ENCODE data around the gene MAML3.

The MAML3 gene

DNA sequence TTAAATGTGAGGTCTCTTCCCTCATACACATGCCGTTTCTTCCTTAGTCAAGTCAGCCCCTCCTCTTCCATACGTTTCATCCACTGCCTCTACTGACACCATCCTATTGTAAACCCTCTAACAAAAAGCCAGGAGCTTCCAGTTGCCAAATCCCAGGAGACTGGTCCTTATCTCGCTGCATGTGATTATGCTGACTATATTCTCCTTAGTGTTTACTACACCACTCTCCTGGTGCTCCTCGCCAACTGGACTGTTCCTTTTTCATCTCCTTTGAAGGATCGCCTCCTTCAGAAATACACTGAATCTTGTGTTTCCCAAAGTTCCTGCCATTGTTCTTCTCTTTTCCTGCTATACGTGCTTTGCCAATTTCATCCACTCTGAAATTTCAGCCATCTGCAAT, 27.7 kb downstream of the MAML3 start:
- no peak for DNase-seq (ENCODE audit: low read depth)

DNA sequence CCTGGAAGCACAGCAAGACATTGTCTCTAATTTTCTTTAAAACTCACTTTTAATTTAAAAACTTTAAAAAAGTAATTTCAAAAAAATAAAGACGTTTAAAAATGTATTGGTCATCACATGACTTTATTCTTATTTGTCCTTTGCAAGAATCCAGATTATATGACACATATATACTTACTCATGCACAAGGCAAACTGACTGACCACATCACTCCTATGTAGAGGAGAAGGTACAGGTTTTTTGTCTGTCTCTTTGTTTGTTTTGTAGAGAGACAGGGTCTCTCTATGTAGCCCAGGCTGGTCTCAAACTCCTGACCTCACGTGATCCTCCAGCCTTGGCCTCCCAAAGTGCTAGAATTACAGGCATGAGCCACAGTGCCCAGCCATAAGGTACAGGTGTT, 28.6 kb downstream of the MAML3 start:
- no peak for DNase-seq (ENCODE audit: low read depth)

DNA sequence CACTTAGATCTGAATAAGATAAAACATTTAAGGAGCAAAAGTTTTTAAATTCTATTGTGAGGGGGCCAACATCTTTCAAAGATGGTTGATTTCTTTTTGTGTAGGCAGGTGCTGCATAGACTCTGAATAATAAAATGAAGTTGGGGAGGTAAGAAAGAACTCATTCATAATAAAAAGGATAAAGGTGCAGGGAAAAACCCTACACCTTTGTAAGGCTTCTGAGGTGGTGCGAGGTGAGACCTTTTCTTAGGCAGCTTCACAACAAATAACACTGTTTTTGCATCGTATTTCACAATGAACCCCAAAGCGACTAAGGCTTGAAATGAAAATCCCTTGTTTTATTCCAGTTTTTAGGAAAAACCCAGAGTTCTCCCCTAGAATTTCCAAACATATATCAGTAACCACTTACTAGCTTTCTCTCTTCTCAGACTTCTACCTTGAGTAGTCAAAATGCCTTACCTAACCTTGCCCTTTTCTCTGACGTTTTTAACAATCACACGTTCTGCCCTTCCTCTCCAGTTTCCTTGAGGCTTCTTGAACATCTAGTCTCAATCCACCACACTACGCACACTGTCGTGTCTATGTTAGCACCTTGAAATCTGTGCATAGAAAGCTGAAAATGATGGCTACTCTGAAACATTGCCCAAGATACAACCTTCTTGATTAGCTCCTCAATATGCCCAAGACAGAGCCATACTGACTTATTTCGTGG, 30.2 kb downstream of the MAML3 start:
- no peak for DNase-seq (ENCODE audit: low read depth)

DNA sequence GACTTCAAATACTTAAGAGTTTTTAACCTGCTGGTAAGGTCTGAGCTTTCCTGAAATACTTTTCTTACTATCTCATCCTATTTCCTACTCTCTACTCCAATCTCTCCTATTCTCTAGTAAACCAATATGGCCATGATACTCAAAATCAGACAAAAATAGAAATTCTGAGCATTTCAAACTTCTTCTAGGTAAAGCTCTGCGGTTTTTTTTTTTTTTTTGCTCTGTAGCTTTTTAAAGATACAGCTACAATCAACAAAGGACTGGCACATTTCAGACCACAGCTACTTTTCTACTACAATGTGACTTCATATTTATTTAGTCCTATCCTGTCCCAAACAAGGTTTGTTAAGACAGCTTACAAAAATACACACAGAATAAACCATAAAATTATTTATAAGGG, 31.1 kb downstream of the MAML3 start:
- DNase-seq (ENCODE audit: low read depth) = no peak

DNA sequence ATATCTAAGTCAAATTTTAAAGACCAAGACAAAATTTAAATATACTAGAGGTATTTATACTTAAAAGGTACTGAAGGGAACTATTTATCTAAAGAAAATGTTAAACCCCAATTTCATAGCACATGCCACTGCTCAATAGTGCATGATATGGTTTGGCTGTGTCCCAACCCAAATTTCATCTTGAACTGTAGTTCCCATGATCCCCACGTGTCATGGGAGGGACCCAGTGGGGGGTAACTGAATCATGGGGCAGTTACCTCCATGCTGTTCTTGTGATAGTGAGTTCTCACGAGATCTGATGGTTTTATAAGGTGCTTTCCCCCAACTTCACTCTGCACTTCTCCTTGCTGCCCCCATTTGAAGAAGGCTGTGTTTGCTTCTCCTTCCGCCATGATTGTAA, 32.3 kb downstream of the MAML3 start:
- no peak for DNase-seq (ENCODE audit: low read depth)

DNA sequence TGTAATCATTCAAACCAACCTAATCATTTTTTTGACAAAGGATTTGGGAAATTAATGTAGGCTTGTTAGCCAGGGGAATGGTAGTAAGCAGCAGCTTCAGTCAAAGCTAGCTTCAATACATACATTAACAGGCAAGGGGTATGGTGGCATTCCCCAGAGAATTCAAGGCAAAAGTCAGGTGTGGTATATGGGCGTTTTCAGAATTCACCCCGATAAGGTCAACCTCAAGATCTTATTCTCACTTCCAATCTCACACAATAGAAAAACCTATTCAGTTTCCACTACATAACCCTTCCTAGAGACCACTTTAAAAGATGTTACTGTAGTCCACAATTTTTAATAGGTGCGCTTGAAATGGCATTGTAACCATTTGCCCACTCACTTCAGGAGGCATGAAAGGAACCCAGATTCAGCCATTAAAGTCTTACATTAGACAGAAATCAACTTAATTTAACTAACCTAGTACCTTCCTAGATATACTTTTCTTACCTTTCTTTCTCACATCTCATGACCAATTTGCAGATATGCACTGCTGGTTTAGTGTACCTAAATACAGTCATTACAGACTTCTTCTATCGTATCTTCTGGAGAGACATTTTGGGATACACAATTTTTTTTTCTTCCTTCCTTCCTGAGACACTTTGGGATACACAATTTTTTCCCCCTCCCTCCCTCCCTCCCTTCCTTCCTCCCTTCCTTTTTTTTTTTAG, 34.9 kb downstream of the MAML3 start:
- no peak for DNase-seq (ENCODE audit: low read depth)

DNA sequence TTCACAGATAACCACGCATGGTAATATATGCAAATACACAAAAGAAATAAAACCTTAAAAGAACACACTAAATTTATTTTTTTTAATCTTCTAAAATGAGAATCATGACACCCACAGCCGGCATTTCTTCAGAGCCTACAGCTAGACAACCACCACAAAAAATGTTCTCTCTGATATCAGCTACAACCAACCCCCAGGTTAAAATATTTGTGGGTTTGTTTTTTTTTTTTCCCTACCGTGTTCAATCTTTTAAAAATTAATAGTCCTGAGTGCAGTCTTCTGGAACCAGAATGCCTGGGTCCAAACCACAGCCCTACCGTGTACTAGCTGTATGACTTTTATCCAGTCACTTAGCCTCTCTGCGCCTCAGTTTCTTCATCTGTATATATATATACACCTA, 36.0 kb downstream of the MAML3 start:
- no peak for DNase-seq (ENCODE audit: low read depth)

DNA sequence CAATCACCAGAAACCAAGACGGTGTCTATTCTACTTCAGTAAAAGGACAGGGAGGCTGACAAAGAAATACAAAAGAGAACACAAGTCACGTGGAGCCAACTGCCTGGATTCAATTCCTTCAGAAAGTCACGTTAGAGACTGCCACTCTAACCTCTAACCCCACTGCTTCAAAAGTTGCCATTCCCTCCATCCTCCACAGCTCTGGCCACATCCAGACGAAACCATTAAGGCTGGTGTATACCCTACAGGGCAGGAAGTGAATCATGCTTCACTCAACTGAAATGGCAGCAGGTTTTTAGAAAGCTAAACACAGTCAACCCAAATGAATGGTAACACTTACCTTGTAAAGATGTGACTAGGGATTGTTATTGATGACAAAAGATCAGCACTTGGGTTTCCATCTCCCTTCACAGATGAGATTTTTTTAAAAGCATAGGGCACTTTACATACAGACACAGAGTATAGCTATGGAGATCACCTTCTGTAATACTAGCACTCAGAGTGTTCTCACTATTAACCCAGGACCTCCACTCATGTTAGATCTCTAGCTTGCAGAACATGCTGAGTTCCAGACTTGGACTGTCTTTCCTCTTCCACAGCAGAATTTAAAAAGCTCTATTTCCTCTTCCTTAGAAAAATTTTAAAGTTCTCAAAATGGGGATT, 37.4 kb downstream of the MAML3 start:
- DNase-seq (ENCODE audit: low read depth) = no peak

DNA sequence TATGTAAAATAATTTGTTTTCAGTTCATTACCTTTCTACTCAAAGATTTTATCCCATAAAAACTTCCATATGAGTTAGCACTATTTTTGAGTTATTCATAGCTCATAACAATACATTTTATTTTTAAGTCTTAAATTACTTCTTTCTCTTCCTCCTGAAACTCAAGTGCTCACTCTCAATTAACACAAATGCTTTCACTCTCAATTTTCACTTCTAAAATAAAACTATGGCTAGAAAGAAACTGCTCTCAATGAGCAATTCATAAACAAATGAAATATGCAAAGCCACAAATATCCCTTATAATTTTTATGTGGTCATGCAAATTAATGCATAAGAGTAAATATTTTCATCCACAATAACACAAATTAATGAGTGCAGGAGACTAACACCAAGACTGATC, 38.8 kb downstream of the MAML3 start:
- DNase-seq (ENCODE audit: low read depth) = no peak

DNA sequence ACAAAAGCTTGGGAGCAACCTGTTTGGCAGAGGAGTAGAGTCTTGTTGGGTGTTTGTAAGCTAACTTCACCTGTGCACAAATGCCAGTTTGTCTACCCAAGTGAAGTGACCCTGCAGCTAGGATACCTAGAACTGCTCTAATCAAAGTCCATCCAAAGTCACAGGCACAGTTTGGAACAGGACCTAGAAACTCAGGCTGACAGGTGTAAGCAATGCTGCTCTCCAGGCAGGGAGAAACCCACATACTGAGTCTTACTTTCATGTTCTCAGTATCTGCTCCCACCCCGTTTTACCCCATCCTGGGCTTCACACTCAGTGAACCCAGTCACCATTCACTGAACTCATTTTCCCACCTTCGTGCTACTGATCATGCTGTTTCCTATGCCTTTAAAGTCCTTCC, 40.3 kb downstream of the MAML3 start:
- no peak for DNase-seq (ENCODE audit: low read depth)

DNA sequence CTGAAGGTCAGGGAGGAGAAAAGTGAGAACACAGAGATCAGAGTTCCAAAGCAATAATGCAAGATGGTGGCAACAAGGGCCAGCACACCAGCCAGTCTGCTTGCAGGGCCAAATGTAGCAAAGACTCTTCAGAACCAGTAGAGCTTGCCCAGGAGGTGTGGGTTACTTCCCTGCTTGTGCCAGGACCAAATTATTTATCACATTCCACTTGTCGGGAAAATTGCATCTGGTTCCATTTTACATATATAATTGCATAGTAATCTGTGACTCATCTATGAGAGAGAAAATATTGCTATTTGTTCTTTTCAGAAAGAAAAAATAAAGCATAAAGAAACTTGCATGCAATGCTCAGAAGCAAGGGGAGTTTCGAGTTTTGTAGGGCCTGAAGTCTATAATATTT, 41.4 kb downstream of the MAML3 start:
- DNase-seq (ENCODE audit: low read depth) = no peak

DNA sequence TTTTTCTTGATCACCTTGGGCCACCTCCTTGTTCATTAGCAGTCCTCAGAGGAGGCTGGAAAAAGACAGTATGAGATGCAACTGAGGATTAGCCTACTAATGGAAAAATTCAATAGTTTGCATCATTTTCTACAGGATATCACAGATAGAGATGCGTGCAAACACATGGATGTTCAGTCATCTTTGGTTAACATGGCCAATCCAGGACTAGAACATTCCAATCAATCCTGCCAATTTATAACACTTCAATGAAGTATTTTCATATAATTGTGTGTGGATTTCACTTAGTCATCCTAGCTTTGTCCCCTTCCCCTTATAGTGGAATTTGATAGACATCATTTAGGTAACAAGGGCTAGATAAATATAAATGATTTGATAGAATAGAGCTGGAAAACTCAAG, 42.7 kb downstream of the MAML3 start:
- DNase-seq (ENCODE audit: low read depth) = no peak

DNA sequence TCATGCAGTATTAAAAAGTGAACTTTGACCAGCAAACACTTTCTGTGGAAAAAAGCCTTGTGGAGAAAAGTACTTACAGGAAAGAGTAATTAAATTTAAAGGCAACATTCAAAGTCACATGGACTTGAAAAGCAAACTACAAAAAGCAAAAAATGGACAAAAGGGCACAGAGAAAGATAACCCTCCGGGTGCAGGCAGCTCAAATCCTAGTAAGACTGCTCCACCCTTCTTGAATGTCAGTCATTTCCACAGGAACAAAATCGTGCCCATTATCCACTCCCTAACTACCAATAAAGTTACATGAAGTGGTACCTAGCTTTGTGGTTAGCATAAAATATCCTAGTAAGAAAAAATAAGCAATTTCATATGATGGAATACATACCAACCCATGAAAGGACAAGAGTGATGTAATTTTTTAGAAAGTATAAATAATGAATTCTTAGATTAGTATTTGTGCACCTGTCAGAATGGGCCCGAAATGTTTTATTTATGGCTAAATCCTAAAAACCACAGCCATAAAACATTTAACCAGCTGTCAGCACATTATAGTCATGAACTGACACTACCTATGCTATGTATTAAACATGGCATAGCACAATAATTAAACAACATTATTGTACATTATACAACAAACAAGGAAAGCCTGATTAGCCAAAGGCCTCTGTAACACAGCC, 43.3 kb downstream of the MAML3 start:
- DNase-seq (ENCODE audit: low read depth) = no peak

DNA sequence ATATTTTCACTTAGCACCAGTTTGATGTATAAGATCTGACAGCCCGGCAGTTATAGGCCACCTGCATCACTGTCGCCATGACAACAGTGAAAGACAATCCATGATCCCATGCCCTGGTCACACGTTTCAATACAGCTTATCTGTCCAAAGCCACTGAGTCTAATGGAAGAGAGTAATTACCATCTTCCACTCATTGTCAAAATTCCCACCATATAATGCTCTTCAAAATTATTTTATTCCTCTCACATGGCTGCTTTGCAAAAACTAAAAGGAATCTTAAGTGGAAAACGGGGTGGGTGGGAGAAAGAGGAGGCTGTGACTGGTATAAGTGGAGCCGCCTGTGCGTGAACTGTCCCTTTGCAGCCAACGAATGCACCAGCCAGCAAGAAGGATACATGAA, 44.2 kb downstream of the MAML3 start:
- no peak for DNase-seq (ENCODE audit: low read depth)

DNA sequence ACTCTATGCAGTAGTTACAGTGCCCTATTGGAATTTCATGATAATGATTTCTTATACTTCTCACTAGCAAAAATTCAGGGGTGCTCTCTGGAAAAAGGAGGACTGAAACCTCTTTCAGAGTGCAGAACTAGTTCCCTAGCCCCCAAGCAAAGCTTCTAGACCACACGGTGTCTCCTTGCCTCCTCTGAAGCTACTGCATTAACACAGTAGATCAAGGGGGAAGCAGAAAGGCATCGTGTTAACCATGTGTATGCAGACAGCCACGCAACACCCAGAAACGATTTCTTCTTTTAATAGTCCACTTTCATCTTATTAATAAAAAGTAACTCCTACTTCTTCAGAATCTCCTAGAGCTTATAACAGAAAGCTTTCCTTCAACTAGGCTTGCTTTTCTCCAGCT, 44.7 kb downstream of the MAML3 start:
- DNase-seq (ENCODE audit: low read depth) = no peak

DNA sequence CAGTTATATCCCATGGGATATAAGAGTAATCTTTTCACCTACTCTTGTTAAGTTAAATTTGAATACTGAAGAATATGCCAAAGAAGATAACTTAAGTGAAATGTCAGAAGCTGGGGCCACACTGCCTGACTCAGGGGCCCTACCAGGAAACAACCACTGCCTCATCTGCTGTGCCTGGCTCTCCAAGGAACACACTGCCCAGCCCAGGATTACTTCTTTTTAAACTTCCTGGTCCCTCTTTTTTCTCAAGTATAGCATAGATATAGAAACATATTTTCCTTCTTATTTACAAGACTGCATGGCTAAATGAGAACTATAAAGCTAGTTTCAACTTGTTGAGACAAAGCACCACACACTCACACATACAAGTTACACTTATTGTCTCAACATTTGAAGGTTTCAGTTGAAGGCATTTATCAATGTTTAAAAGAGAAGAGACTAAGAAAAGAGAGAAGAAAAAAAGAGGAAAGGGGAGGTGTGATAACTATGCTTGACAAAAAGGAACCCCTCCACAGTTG, 45.2 kb downstream of the MAML3 start:
- no peak for DNase-seq (ENCODE audit: low read depth)

DNA sequence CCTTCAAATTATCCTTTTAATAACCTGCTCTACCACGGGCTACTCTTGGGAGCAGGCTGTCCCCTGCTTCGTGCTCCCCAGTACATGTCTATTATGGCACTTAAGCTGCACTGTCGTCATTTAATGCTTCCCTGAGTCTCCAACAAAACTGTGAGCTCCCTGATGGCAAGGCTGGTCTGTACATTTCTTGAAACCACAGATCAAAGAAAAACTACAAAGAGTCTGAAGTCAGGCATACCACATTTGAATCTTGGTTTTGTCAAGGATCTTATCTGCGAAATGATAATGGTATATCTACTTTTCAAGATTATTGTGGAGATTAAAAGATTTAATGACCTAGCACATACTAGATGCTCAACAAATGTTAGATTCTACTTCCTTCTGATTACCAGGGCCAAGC, 45.7 kb downstream of the MAML3 start:
- DNase-seq (ENCODE audit: low read depth) = no peak

DNA sequence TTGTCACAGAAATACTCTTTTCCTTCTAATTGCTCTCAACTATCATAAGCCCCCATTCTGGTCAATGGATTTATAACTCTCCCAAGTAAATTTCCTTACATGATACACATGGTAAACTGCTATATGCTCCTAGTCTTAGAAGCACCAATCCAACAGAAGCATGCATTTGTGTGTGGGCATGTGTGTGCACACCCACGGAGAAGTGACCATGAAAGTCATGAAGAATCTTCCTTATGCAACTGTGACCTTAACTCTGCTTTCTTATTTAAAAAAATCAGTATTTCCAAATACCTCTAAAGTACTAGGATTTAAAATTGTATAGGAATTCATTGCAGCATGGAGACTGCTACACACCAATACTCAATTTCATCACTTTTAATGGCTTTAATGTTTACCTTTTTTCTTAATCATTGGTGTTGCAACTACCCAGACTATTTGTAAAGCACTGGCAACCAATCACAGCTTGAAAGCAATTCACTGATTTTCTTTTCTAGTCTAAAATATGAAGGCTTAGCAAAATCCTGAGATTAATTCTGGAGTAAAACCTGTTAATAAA, 47.6 kb downstream of the MAML3 start:
- DNase-seq (ENCODE audit: low read depth) = no peak

DNA sequence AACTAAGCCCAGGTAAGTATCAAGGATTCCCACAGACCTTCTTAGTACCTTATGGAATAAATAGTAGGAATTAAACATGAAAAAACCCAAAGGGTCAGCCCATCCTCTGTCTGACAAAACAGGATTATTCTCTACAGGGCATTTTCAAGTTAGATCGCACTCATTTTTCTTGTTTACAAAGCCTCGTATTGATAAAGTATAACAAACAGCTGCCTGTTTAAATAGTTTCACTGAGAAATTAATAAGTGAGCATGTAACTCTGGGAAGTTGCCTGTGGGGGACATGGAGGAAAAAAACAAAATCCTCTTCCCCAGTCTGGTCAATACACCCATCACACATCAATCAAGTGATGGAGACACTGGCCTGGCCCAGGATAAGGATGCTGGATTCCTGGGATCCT, 48.5 kb downstream of the MAML3 start:
- no peak for DNase-seq (ENCODE audit: low read depth)

DNA sequence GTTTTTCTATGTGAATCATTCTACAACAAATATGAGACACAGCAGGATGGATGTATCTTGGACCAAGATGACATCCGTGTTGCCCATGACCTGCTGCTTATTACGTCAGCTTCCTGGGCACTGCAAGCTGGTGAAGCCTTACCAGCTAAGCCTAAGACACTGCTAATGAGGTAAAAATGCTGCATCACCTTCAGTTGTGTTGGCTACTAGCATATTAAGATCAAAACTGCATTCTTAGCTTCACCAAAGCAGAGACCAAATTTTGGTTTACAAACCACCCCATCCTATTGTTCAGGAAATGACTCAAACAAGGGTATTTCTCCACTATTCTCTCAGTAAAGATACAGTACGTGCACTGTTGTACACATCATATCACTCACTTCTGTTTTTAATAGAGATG, 50.3 kb downstream of the MAML3 start:
- no peak for DNase-seq (ENCODE audit: low read depth)

DNA sequence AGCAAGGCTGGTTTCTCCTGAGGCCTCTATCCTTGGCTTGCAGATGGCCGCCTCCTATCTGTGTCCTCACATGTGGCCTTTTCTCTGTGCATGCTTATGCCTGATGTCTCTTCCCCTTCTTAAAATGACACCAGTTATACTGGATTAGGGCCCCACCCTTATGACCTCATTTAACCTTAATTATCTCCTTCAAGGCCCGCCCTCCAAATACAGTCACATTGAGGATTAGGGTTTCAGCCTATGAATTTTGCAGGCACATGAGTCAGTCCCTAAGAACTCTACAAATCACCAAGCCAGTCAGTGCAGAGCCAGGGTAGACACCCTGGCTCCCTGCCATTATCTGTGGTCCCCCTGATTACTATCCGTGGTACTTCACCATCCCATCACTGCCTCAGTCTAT, 51.6 kb downstream of the MAML3 start:
- no peak for DNase-seq (ENCODE audit: low read depth)

DNA sequence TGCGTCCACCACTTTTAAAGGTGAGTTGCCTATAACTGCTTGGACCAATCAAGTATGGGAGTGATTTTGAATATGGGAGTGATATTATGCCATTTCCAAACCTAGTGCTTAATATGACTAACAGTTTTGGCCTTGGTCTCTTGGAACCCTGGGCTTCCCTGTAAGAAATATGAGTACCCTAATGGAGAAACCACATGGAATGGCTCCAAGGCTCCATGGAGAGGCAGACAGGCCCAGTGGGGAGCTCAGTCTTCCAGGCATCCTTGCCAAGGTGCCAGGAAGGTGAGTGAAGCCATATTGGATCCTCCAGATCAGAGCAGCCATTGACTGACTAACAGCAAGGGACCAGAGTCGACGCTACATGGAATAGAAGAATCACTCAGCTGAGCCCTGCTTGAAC, 53.2 kb downstream of the MAML3 start:
- DNase-seq (ENCODE audit: low read depth) = no peak
